ENCODE measurements around the gene LUZP2. TPM values are rescaled to one million over a fixed set of nuclear protein-coding genes. Genes with fewer than 3 reads are reported as not detected.

LUZP2 gene
- total RNA-seq, 2 donors from 2014 or later = 0.28 to 4.1 TPM

DNA sequence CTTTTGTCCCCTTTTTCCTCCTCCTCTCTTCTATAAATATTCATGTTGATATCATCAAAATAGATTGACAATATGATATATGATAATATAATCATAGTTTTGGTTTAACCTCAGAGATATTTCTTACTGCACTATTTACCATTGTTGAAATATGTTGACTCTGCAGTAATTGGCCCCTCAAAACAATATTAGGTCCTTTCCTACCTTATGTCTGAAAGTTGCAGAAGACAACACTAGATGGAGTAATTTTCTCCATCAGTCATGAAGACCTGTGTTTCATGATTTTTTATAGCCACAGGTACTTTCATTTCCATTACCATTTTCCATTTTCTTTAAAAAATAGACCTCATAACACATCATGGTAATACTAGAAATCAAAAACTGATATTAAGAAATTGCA, 284.4 kb downstream of the LUZP2 start:
- Histone ChIP-seq H3K9me3 (no peaks in the 10 kb centered on the region), H3K4me1 (replicated peaks) (no peaks in the 10 kb centered on the region), H3K27me3 (replicated peaks; ENCODE audit: insufficient read depth) (no peaks in the 10 kb centered on the region), H3K27ac (no peak overlapping the region), H3K36me3 (no peaks in the 10 kb centered on the region), H3K4me3 (no peak overlapping the region)
- DNase-seq (ENCODE audit: low spot score) = no peak
- TF ChIP-seq POLR2A (IDR thresholded peaks at IDR 0.05) = no peak
- TF ChIP-seq, protein P1, sequence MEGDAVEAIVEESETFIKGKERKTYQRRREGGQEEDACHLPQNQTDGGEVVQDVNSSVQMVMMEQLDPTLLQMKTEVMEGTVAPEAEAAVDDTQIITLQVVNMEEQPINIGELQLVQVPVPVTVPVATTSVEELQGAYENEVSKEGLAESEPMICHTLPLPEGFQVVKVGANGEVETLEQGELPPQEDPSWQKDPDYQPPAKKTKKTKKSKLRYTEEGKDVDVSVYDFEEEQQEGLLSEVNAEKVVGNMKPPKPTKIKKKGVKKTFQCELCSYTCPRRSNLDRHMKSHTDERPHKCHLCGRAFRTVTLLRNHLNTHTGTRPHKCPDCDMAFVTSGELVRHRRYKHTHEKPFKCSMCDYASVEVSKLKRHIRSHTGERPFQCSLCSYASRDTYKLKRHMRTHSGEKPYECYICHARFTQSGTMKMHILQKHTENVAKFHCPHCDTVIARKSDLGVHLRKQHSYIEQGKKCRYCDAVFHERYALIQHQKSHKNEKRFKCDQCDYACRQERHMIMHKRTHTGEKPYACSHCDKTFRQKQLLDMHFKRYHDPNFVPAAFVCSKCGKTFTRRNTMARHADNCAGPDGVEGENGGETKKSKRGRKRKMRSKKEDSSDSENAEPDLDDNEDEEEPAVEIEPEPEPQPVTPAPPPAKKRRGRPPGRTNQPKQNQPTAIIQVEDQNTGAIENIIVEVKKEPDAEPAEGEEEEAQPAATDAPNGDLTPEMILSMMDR (IDR thresholded peaks at IDR 0.05) = no peak
- TF ChIP-seq POLR2AphosphoS5 (IDR thresholded peaks at IDR 0.05) = no peak
- intact Hi-C loops (cut with DNase I) = no loop called here

DNA sequence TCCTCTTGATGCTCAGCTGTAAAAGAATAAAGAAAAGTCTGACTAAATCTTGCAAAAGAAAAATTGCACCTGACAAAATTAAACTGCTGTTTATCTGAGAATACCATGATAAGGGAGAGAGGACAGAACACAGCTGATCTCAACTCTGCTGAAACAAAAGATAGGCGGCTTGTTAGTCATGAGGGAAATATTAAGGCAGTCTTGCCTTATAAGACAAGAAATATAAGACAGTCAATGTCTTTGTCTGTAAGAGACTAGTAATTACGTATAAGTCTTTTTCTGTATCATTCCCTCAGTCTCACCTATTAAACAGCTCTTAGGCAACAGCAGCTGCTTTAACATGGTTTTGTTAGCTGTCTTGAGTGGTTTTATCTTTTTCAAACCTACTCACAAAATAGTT, 296.6 kb downstream of the LUZP2 start:
- H3K9me3 ChIP-seq = no peaks in the 10 kb centered on the region
- TF ChIP-seq, protein P1 (IDR thresholded peaks at IDR 0.05) = no peak
- no peak for TF ChIP-seq POLR2AphosphoS5 (IDR thresholded peaks at IDR 0.05)
- no peak for TF ChIP-seq POLR2A (IDR thresholded peaks at IDR 0.05)
- H3K36me3 ChIP-seq = no peaks in the 10 kb centered on the region
- 70% methylated on average over 2 of the region's 2 CpGs for WGBS
- intact Hi-C loops (cut with DNase I) = no loop called here
- H3K27ac ChIP-seq = no peak overlapping the region
- DNase-seq (ENCODE audit: low spot score) = no peak
- H3K4me1 ChIP-seq (replicated peaks) = no peaks in the 10 kb centered on the region
- no peak overlapping the region for H3K4me3 ChIP-seq
- H3K27me3 ChIP-seq (replicated peaks; ENCODE audit: insufficient read depth) = no peaks in the 10 kb centered on the region

DNA sequence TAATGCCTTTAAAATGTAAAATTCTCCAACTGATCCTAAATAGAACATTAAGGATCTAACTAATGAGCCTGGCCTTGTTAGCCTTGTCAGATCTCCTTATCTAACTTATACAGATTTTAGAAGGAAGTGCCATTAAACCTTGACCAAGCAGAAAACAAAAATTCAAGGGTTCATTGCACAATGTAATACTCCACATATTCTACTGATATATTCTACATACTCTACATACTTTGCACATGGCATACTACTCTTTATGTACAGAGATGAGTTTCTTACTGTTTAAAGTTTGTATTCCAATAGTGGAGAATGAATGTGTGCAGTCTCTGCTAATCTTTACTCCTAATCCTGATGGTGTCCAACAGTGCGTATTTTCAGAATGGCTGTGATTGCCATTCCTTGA, 297.2 kb downstream of the LUZP2 start:
- Histone ChIP-seq H3K36me3 (no peaks in the 10 kb centered on the region), H3K27ac (no peak overlapping the region), H3K4me3 (no peak overlapping the region), H3K27me3 (replicated peaks; ENCODE audit: insufficient read depth) (no peaks in the 10 kb centered on the region), H3K9me3 (no peaks in the 10 kb centered on the region), H3K4me1 (replicated peaks) (no peaks in the 10 kb centered on the region)
- TF ChIP-seq, protein P1 (IDR thresholded peaks at IDR 0.05) = no peak
- TF ChIP-seq POLR2AphosphoS5 (IDR thresholded peaks at IDR 0.05) (no peak), POLR2A (IDR thresholded peaks at IDR 0.05) (no peak)
- no peak for DNase-seq (ENCODE audit: low spot score)
- intact Hi-C loops (cut with DNase I) = no loop called here
- WGBS = 96% methylated on average over 1 of the region's 1 CpG

DNA sequence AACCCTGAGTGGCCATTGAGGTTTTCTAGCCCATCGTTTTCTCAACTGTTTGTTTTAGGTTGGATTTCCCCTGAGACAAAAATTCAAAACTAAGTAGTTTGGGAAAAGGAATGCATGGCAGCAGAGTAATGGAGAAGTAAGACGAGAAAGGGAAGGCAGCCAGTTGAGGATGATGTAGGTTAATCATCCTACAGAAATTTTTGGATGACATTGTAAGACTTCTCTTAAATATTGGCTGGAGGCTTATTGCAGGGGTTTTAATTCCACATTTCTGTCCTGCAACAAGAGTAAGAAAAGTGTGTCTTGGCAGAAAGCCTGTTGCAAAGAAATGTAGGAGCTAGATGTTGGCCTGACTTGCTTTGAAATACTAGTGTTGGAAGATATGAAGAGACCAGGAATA, 308.8 kb downstream of the LUZP2 start:
- no peak overlapping the region for H3K27ac ChIP-seq
- H3K36me3 ChIP-seq = no peaks in the 10 kb centered on the region
- H3K4me3 ChIP-seq = no peak overlapping the region
- no peak for DNase-seq (ENCODE audit: low spot score)
- intact Hi-C loops (cut with DNase I) = no loop called here
- no peaks in the 10 kb centered on the region for H3K4me1 ChIP-seq (replicated peaks)
- WGBS = 64% methylated on average over 2 of the region's 2 CpGs
- TF ChIP-seq POLR2AphosphoS5 (IDR thresholded peaks at IDR 0.05) (no peak), POLR2A (IDR thresholded peaks at IDR 0.05) (no peak)
- TF ChIP-seq, protein P1 (IDR thresholded peaks at IDR 0.05) = no peak
- no peaks in the 10 kb centered on the region for H3K9me3 ChIP-seq
- H3K27me3 ChIP-seq (replicated peaks; ENCODE audit: insufficient read depth) = no peaks in the 10 kb centered on the region

DNA sequence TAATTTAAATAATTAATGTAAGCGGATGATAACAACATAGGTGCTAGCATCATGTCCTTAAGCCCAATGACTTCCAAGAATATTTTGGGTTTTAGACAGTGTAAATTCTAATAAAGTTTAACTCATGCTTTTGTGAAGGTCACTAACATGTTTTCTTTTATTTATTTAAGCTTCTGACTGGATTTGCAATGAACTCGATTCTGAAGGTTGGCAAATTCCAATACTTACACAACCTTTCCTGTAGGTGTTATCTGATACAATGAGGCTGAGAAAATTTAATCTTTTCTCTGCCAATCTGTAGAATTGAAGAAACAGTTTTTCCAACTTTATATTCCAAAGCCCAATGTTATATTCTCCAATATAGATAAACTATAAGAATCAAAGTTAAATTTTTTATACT, 311.3 kb downstream of the LUZP2 start:
- intact Hi-C loops (cut with DNase I) = no loop called here
- Histone ChIP-seq H3K27ac (no peak overlapping the region), H3K4me1 (replicated peaks) (no peaks in the 10 kb centered on the region), H3K36me3 (no peaks in the 10 kb centered on the region), H3K27me3 (replicated peaks; ENCODE audit: insufficient read depth) (no peaks in the 10 kb centered on the region), H3K9me3 (no peaks in the 10 kb centered on the region), H3K4me3 (no peak overlapping the region)
- no peak for TF ChIP-seq POLR2AphosphoS5 (IDR thresholded peaks at IDR 0.05)
- no peak for TF ChIP-seq POLR2A (IDR thresholded peaks at IDR 0.05)
- TF ChIP-seq, protein P1 (IDR thresholded peaks at IDR 0.05) = no peak
- DNase-seq (ENCODE audit: low spot score) = no peak
- WGBS = 63% methylated on average over 2 of the region's 2 CpGs
